HL-60 (cell line): Measurements from ENCODE around the gene COMMD7.

Experiments used
- DNase-seq, 2 experiments: peaks; one replicate each; pipeline ENCODE4 v3.0.0-alpha.2; 2010 to 2020; ENCODE audit warnings: low read depth in 1 of 2, low spot score in 1 of 2
- H3K27ac ChIP-seq: fragments of 250-450 bp; sonication (Bioruptor Pico); replicated peaks from 2 replicates; pipeline ENCODE4 v1.5.1; 2020; ENCODE audit warnings: mild to moderate bottlenecking, moderate library complexity
- H3K27me3 ChIP-seq: fragments of 250-450 bp; sonication (Bioruptor Pico); 2 replicates; pipeline ENCODE4 v1.5.1; 2021; ENCODE audit warnings: mild to moderate bottlenecking, moderate library complexity; ENCODE audit not compliant: insufficient read depth, poor library complexity, severe bottlenecking
- H3K4me3 ChIP-seq: replicated peaks from 2 replicates; pipeline ENCODE4 v1.5.1; 2011; ENCODE audit warnings: mild to moderate bottlenecking, control low read depth, low read length; ENCODE audit not compliant: insufficient read depth
- GABPA ChIP-seq: IDR thresholded peaks from 2 replicates; pipeline ENCODE4 v1.6.1; 2012; ENCODE audit warnings: low read depth
- POLR2AphosphoS5 ChIP-seq: IDR thresholded peaks from 2 replicates; pipeline ENCODE4 v1.6.1; 2012; ENCODE audit warnings: low read depth
- SPI1 ChIP-seq: IDR thresholded peaks from 2 replicates; pipeline ENCODE4 v1.6.1; 2012; ENCODE audit warnings: low read depth, mild to moderate bottlenecking, borderline replicate concordance
- TF ChIP-seq, protein P1 (sequence below): IDR thresholded peaks from one replicate; pipeline ENCODE4 v1.5.1; 2011; ENCODE audit warnings: low read length, control low read depth, inconsistent platforms; ENCODE audit not compliant: insufficient read depth
- TF ChIP-seq, protein P2 (sequence below): IDR thresholded peaks from 2 replicates; pipeline ENCODE4 v1.6.1; 2012; ENCODE audit warnings: low read depth; ENCODE audit not compliant: insufficient replicate concordance

Gene COMMD7

DNA sequence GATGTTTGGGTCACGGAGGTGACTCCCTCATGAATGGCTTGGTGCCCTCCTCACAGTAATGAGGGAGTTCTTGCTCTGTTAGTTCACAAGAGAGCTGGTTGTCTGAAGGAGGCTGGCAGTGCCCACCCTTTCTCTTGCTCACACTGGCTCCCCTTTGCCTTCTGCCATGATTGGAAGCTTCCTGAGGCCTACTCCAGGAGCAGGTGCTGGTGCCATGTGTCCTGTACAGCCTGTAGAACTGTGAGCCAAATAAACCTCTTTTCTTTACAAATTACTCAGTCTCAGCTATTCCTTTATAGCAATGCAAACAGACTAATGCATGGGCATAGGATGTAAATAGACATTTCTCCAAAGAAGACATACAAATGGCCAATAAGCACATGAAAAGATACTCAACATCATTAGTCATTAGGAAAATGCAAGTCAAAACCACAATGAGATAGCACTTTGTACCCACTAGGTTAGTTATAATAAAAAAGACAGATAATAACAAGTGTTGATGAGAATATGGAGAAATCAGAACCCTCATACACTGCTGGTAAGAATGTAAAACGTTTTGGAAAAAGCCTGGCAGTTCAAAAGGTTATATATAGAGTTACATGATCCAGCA, 87.3 kb downstream of the COMMD7 start:
- Histone ChIP-seq H3K27ac (no peak overlapping the region), H3K27me3 (no peaks in the 10 kb centered on the region), H3K4me3 (no peak overlapping the region)
- TF ChIP-seq SPI1: no peak
- no peak for TF ChIP-seq GABPA
- TF ChIP-seq, protein P1, sequence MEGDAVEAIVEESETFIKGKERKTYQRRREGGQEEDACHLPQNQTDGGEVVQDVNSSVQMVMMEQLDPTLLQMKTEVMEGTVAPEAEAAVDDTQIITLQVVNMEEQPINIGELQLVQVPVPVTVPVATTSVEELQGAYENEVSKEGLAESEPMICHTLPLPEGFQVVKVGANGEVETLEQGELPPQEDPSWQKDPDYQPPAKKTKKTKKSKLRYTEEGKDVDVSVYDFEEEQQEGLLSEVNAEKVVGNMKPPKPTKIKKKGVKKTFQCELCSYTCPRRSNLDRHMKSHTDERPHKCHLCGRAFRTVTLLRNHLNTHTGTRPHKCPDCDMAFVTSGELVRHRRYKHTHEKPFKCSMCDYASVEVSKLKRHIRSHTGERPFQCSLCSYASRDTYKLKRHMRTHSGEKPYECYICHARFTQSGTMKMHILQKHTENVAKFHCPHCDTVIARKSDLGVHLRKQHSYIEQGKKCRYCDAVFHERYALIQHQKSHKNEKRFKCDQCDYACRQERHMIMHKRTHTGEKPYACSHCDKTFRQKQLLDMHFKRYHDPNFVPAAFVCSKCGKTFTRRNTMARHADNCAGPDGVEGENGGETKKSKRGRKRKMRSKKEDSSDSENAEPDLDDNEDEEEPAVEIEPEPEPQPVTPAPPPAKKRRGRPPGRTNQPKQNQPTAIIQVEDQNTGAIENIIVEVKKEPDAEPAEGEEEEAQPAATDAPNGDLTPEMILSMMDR: no peak
- no peak for TF ChIP-seq POLR2AphosphoS5
- TF ChIP-seq, protein P2, sequence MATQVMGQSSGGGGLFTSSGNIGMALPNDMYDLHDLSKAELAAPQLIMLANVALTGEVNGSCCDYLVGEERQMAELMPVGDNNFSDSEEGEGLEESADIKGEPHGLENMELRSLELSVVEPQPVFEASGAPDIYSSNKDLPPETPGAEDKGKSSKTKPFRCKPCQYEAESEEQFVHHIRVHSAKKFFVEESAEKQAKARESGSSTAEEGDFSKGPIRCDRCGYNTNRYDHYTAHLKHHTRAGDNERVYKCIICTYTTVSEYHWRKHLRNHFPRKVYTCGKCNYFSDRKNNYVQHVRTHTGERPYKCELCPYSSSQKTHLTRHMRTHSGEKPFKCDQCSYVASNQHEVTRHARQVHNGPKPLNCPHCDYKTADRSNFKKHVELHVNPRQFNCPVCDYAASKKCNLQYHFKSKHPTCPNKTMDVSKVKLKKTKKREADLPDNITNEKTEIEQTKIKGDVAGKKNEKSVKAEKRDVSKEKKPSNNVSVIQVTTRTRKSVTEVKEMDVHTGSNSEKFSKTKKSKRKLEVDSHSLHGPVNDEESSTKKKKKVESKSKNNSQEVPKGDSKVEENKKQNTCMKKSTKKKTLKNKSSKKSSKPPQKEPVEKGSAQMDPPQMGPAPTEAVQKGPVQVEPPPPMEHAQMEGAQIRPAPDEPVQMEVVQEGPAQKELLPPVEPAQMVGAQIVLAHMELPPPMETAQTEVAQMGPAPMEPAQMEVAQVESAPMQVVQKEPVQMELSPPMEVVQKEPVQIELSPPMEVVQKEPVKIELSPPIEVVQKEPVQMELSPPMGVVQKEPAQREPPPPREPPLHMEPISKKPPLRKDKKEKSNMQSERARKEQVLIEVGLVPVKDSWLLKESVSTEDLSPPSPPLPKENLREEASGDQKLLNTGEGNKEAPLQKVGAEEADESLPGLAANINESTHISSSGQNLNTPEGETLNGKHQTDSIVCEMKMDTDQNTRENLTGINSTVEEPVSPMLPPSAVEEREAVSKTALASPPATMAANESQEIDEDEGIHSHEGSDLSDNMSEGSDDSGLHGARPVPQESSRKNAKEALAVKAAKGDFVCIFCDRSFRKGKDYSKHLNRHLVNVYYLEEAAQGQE: no peak
- DNase-seq: no peak

DNA sequence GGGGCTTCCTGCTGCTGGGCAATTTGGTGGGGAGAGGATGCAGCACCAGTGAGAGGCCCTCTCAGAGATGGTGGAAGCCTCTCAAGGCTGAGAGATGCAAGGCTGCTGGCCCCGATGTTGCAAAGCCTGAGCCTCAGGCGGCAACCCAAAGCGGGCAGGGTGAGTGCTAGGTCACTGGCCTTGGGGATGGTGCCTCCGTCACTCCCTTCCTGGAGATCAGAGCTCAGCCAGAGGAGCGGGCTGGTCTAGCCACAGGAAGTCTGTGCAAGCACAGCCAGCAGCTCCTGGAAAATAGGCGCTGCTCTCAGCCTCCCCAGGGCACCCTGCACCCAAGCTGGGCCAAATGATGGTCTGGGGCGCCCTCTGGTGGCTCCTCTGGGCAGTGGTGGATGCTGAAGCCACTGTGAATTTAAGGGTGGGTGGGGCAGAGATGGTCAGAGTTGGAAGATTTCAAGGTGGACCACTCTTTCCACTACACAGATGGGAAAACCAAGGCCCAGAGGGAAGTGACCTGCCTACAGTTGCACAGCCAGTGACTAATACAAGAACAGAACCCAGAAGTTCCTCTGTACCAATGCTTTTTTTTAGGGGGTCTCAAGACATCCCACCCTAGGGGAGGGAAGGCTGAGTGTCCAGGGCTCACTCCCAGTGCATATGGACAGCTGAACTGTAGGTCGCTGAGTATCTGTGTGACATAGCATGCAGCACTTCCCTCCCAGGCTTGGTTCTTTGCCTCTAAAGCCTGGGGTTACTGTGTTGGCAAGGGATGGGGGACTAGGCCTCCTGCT, 90.3 kb downstream of the COMMD7 start:
- no peak overlapping the region for H3K27ac ChIP-seq

More for the DNA sequence above, 90.3 kb downstream of the COMMD7 start:
- DNase-seq: peak; percentile 84 to 91
- no peak for TF ChIP-seq POLR2AphosphoS5
- TF ChIP-seq, protein P1: peak; percentile 68
- Histone ChIP-seq H3K27me3 (no peaks in the 10 kb centered on the region), H3K4me3 (no peak overlapping the region)
